GM10847 (cell line): ENCODE results near the gene SCRN1.

Experiments
- POLR2A ChIP-seq: IDR thresholded peaks from 2 replicates; pipeline ENCODE4 v1.6.1; 2011; ENCODE audit not compliant: insufficient read length; ENCODE audit errors: extremely low read depth

The SCRN1 gene

DNA sequence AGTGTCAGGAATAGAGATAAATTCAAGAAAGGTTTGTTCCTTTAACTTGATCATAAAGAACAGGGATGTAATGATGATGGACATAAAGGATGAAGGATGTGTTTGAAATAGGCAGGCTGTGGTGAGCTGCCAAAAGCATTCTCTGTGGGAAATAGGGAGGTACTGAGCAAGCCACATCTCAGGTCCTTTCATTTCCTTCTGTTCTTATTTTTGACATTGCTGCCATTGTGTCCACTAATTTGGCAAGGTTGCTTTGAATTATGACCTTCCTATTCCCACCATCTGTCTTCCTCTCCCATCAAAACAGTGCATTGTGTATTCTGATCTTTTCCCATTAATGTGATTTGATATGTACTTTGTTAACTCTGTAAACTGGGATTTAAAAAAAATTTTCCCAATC lies 9.4 kb downstream of the SCRN1 start:
- TF ChIP-seq POLR2A: no peak

DNA sequence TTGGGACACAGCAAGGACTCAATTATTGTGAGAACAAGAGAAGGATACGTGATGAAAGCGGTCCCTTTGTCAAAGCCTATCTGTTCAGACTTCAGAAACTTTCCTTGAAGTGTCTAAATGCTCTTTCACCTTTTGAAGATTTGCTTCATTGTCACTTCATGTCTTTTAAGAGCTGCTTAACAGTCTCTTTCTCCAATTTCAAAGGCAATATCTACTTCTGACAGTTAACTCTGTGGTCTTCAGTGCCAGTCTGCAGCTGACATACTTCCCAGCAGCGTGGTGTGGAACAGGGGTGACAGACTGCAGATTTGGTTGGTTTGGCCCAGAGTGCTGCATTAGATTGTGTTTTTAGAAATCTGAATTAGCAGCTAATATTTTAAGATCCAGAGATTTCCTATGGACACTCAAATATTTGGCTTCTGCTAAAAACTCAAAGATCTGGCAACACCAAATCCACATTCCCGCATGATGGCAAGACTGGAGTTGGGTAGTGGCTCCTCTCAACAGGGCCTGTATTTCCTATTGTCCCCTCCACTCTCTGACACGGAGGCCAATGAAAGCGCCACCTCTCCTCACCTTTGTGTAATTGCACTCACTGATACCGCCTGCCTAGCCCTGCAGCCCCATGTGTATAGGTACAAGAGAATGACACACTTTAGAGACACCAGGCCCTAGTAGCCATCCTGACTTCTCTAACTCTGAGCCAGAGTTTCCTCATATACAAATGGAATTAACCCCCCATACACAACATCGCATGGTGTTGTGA lies 11.5 kb downstream of the SCRN1 start:
- no peak for TF ChIP-seq POLR2A

DNA sequence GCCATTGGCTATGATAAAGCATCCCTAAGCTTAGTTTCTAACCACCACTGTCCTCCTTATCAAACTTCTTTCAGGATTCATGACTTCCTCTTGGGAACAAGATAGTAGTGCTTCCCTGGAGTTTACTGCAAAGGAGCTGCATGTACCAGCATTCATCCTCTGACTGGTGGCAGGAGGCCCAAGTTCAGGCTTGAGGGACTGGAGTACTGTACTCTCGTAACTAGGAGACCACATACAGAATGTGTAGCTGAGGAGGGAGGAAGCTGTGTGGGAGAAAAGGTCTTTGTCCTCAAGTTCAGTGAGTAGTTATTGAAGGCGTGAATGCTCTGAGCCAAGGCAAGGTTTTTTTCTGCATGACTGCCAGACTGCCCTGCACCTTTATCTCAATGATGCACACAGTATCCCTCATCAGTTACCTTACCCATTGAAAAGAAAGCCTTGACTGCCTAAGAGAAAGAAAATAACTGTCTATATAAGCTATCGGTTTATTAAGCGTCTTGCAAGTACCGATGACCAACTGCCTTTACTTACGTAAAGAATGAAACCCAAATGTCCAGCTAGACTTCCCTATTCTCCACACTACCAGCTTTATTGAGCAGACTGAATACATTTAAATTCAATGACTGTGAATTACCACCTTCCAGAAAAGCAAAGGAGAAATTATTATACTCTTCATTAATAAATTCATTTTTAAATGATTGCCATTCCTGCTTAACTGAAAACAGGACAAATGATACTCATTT lies 12.8 kb downstream of the SCRN1 start:
- no peak for TF ChIP-seq POLR2A

DNA sequence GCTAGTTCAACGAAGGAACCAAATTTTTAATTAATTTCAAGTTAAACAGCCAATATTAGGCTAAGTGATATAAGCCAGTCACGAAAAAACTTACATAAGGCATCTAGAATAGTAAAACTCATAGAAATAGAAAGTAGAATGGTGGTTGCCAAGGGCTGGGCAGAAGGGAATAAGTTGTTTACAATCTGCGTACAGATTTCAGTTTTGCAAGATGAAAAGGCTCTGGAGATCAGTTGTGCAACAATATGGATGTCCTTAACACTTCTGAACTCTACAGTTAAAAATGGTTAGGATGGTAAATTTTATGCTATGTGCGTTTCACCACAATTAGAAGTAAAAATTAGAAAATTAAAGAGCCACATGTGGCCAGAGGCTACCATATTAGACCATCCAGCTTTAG lies 13.3 kb downstream of the SCRN1 start:
- TF ChIP-seq POLR2A: no peak

DNA sequence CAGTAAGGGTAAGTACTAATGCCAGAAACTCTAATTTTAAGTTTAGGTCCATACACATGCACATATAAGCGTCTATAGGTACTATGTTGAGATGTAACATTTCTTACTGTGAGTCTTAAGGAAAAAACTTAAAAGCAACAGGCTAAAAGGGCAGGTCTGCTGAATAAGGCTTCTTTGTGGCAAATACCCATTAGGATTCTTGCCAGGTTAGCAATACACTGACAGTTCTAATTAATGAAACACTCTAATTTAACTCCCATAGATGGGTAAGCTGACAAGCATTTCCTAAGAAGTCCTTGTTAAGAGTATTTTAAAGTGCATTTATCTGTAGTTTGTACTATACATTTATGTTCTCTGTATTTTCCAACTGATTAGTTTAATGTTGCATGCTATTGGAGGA lies 14.0 kb downstream of the SCRN1 start:
- no peak for TF ChIP-seq POLR2A

DNA sequence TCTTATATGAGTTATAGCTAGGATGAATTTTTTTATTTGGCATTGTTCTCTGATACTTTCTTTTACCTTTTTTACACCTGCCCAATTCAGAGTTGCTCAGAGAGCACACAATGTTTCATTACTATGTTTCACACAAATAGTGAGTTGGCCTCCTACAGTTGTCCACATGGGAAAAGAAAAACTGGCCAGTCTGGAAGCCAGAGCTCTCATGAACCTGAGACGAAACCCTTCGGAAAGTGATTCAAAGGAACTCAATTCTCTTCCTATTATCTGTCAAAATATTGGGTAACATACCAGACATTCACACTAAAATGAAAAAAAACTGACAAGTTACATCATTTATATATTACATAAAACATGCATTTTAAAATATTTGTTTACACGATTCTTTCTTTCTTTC lies 15.3 kb downstream of the SCRN1 start:
- no peak for TF ChIP-seq POLR2A

DNA sequence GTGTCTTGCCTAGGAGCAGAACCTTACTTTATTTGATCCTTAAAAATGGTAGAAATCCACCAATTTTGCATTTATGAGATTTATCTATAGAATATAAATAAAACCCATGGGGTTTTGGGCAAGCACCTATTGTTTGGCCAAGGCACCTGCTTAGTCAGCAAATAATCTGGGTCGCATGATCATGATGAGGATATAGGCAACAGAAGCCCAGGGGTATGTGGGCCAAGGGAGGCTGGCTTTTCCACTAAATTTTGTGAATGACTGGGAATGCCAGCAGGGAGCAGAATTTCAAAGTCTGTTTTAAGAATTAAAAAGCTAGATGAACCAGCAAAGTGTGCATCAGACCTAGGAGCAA lies 17.3 kb downstream of the SCRN1 start:
- no peak for TF ChIP-seq POLR2A

DNA sequence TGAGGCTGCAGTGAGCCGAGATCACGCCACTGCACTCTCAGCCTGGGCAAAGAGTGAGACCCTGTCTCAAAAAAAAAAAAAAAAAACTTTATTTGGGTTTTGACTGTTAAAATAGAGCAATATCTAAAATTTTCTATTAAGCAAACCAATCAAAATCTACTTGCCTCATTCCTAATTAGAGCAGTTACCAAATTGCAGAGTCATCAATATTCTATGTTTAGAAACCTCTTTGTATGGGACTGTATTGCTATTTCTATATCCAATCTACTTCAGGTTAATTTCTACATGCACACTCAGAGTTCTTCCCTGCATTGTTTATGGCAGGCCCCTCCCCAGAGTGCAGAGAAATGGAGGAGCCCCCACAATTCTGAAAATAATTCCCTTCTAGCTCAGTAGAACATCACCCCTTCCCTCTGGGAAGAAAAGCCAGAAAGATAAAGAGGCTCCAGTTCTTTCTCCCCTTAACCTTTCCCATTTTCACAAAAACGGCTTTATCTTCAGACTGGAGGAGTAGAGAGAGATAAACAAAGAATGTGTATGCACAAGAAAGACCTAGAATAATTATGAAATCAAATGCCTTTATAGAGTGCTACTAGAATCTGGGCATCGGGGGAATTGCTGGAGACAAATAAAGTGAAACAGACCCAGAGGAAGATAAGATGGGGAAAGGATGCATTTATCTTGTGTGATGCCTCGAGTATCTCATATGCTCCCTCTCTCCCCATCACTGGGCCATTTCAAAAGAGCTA lies 17.9 kb downstream of the SCRN1 start:
- TF ChIP-seq POLR2A: no peak

DNA sequence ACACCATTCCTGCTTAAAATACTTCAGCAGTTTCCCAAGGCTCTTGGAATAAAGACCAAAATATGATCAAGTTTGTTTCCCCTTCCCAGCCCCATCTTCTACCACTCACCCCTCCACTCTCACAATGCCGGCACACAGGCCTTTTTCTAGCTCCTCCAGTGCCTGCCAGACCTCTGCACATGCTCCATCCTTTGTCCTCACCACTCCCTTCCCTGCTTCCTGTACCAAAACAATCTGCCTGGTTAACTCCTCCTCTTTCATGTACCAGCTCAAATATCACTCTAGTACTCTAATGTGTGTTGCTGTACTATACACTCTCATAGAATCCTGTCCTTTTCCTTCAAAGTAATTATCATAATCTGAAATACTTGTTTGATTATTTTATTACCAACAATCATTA lies 19.4 kb downstream of the SCRN1 start:
- TF ChIP-seq POLR2A: no peak

DNA sequence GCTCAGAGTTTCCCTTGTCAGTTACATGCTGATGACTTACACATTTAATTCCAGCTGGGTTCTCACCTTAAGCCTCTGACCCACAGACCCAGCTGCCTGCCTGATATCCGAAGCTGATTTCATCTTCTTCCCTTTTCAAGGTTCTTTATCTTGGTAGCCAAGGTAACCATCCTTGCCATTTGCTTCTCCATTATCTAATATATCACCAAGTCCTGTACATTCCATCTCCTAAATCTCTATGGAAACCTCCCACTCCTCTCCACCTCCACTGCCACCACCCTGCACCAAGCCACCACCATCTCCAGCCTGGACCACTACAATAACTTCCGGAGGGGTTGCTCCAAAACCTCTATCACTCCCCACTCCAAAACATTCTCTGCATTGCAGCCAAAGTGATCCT lies 19.9 kb downstream of the SCRN1 start:
- no peak for TF ChIP-seq POLR2A

DNA sequence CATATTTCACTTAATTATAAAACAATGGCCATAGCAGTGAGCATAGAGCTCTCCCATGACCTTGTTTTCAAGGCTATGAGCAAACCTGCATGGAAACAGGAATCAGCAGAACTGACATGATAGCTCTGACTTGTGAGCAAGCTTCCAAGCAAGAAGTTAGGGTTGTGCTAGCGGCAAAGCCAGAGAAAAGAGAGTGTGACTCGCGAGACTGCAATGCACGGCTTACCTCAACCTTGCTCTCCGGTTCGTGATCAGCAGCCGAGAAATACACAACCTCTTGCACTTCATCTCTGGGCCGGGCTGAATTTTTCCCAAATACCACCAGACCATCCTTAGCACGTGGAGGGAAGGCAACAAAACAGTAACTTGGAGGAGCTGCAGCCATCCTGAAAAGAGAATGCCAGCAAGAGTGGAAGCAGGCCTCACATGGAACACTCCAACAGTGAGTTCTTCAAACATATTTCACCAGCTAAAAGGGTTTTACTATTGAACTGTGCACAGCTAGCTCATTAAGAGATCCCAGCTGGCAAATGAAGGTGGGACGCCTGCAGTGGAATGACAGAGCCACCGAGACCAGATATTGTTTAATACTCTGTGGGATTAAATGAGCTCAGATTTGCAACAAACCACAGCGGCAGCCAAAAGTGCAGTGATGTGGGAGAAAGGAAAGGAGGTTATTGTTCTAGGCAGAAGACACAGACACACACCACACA lies 20.8 kb downstream of the SCRN1 start:
- no peak for TF ChIP-seq POLR2A

DNA sequence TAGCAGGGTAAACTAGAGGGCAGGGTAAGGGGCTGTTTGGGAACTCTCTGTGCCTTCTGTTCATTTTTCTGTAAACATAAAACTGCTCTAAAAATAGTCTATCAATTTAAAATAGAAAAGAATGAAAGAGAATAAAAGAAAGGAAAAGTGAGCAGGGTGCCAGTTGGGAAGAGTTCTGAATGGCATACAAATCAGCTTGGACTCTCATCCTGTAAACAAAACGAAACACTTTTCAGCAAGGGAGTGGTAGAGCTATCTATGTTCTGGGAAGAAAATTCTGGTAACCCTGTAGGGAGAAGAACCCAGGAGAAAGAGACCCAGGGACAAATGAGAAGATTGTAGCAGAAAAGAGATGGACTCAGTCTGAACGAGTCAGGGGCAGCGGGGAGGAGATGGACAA lies 24.6 kb downstream of the SCRN1 start:
- TF ChIP-seq POLR2A: no peak

DNA sequence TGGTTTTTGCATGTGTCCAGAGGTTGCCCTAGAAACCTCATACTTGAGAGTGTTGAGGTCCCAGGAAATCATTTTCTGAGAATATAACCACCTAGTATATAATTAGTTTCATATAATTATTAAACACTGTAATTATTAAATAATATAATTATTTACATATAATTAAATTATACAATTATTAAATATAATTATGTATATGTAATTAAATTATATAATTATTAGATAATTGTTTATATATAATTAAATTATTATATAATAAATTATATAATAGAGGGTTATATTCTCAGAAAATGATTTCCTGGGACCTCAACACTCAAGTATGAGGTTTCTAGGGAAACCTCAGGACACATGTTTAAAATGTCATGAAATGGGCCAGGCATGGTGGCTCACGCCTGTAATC lies 27.6 kb downstream of the SCRN1 start:
- TF ChIP-seq POLR2A: no peak

DNA sequence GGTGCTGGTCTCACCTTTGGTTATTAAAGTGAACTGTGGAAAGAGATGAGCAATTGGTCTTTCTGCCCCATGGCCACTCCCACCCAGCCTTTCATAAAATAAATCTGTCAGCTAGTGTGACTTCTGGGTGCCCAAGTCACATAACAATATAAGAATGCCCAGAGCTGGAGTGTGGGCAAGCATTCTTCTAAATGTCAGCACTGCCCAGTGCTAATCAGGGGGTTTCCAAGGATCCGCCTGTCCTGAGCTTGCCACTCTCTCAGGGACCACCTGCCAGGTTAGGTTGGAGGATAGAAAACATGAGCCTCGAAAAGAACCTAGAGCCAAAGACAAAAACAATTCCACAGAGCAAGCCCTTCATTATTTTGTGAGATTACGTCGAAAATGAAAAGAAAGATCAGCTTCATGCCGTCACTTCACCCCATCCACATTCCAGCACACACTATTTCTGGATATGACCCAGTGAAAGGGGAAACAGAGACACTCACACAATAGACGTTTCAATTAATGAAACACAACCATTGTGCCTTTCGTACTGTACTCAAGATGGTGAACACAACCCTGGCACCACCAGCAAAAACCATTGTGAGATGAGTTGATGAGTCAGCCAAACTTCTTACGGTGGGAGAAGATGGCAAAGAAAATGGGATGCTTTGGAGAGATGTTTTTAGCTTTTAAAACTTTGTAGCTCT lies 30.8 kb downstream of the SCRN1 start:
- no peak for TF ChIP-seq POLR2A
